Liver (tissue), 9 donors: Measurements from ENCODE around the gene ACTL7B. TPM values are rescaled to one million over a fixed set of nuclear protein-coding genes. Genes with fewer than 3 reads are reported as not detected.
"Not testable (repeated sequence)": the region's sequence is repeated elsewhere in the genome, so short reads cannot be mapped to it uniquely, and the experiment has no call there.

Experiments used
- DNase-seq: peaks from one replicate; pipeline ENCODE4 v3.0.0-alpha.2; 2017; ENCODE audit warnings: low spot score
- H3K27ac ChIP-seq, 2 donors: one replicate each; pipeline ENCODE4 v1.7.0; 2013; ENCODE audit warnings: inconsistent platforms in 2 of 2, low read length in 2 of 2, control low read depth in 1 of 2, low read depth in 1 of 2, mild to moderate bottlenecking in 1 of 2
- H3K27me3 ChIP-seq, 4 donors: one replicate each; pipeline versions ENCODE4 v1.6.1 to v1.7.0; 2013; ENCODE audit warnings: low read length in 3 of 4, inconsistent platforms in 1 of 4, mild to moderate bottlenecking in 1 of 4, moderate library complexity in 1 of 4; ENCODE audit not compliant: control insufficient read depth in 4 of 4, insufficient read depth in 4 of 4
- H3K36me3 ChIP-seq, 4 donors: one replicate each; pipeline versions ENCODE4 v1.6.1 to v1.7.0; 2013; ENCODE audit warnings: low read length in 3 of 4, mild to moderate bottlenecking in 3 of 4, low read depth in 1 of 4, moderate library complexity in 1 of 4; ENCODE audit not compliant: control insufficient read depth in 4 of 4, insufficient read depth in 3 of 4
- H3K4me1 ChIP-seq, 4 donors: one replicate each; pipeline versions ENCODE4 v1.6.1 to v1.7.0; 2013; ENCODE audit warnings: low read length in 3 of 4, mild to moderate bottlenecking in 3 of 4, moderate library complexity in 1 of 4; ENCODE audit not compliant: control insufficient read depth in 4 of 4, insufficient read depth in 4 of 4
- H3K4me3 ChIP-seq, 3 donors: one replicate each; pipeline versions ENCODE4 v1.6.1 to v1.7.0; 2013; ENCODE audit warnings: low read length in 3 of 3, control low read depth in 1 of 3, low read depth in 1 of 3, mild to moderate bottlenecking in 1 of 3
- H3K9ac ChIP-seq, 2 donors: one replicate each; pipeline ENCODE4 v1.7.0; 2013; ENCODE audit warnings: low read length in 2 of 2, mild to moderate bottlenecking in 2 of 2, moderate library complexity in 2 of 2, control low read depth in 1 of 2, low read depth in 1 of 2
- H3K9me3 ChIP-seq, 4 donors: one replicate each; pipeline versions ENCODE4 v1.6.1 to v1.7.0; 2013; ENCODE audit warnings: low read length in 3 of 4; ENCODE audit not compliant: control insufficient read depth in 4 of 4
- ATF3 ChIP-seq: IDR thresholded peaks from 2 replicates; pipeline ENCODE4 v1.6.1; 2016; ENCODE audit warnings: antibody characterized with exemption
- CTCF ChIP-seq: fragments of 150-350 bp; IDR thresholded peaks from 2 replicates; pipeline ENCODE4 v1.5.1; 2017; ENCODE audit warnings: improper control_type of control experiment, low read depth, low read length; ENCODE audit not compliant: missing input control
- EGR1 ChIP-seq, 2 donors: IDR thresholded peaks; 2 replicates each; pipeline ENCODE4 v1.6.1; 2016 to 2018; ENCODE audit warnings: antibody characterized with exemption in 2 of 2, low read depth in 2 of 2
- FOXA1 ChIP-seq: IDR thresholded peaks from 2 replicates; pipeline ENCODE4 v1.6.1; 2016; ENCODE audit warnings: antibody characterized with exemption
- FOXA2 ChIP-seq: IDR thresholded peaks from 2 replicates; pipeline ENCODE4 v1.6.1; 2016; ENCODE audit warnings: antibody characterized with exemption
- GABPA ChIP-seq, 2 donors: IDR thresholded peaks in 1 of 2; conservative IDR thresholded peaks in 1 of 2; 2 replicates each; pipeline ENCODE4 v1.6.1; 2016; ENCODE audit warnings: antibody characterized with exemption in 2 of 2, mild to moderate bottlenecking in 1 of 2, moderate library complexity in 1 of 2
- HNF4A ChIP-seq, 2 donors: conservative IDR thresholded peaks; 2 replicates each; pipeline ENCODE4 v1.6.1; 2016; ENCODE audit warnings: antibody characterized with exemption in 2 of 2, mild to moderate bottlenecking in 2 of 2
- HNF4G ChIP-seq: IDR thresholded peaks from 2 replicates; pipeline ENCODE4 v1.6.1; 2016; ENCODE audit warnings: antibody characterized with exemption
- JUND ChIP-seq, 2 donors: IDR thresholded peaks; 2 replicates each; pipeline ENCODE4 v1.6.1; 2016; ENCODE audit warnings: antibody characterized with exemption in 2 of 2
- RAD21 ChIP-seq, 2 donors: IDR thresholded peaks; 2 replicates each; pipeline ENCODE4 v1.6.1; 2016; ENCODE audit warnings: antibody characterized with exemption in 2 of 2, mild to moderate bottlenecking in 2 of 2
- RXRA ChIP-seq, 2 donors: IDR thresholded peaks; 2 replicates each; pipeline ENCODE4 v1.6.1; 2017 to 2018; ENCODE audit warnings: antibody characterized with exemption in 2 of 2, mild to moderate bottlenecking in 1 of 2
- SP1 ChIP-seq: IDR thresholded peaks from 2 replicates; pipeline ENCODE4 v1.6.1; 2018; ENCODE audit warnings: antibody characterized with exemption, mild to moderate bottlenecking
- TAF1 ChIP-seq: conservative IDR thresholded peaks from 2 replicates; pipeline ENCODE4 v1.6.1; 2016; ENCODE audit warnings: antibody characterized with exemption, mild to moderate bottlenecking
- YY1 ChIP-seq: IDR thresholded peaks from 2 replicates; pipeline ENCODE4 v1.6.1; 2016; ENCODE audit warnings: antibody characterized with exemption, mild to moderate bottlenecking
- WGBS: extraction: QIAGEN DNeasy Blood & Tissue Kit; methylation state at CpG from one replicate; pipeline ENCODE4 v1.1.7; 2013; 5-methylcytosine and 5-hydroxymethylcytosine counted together
- polyA plus RNA-seq, 2 donors: library from polyadenylated mRNA; stranded (reverse) in 1 of 2; unstranded in 1 of 2; fragments of 200-250 nt in 1 of 2; fragments of >200 nt in 1 of 2; fragmentation: Nextera tagmentation in 1 of 2; extraction: Ambion mirVana in 1 of 2; gene quantifications; one replicate each; pipeline versions ENCODE4 v1.2.1 to v1.2.3, GENCODE V29; 2013 to 2015
- total RNA-seq, 2 donors: library from RNA; depleted of rRNA; stranded (reverse); fragments of >200 nt; gene quantifications; one replicate each; pipeline ENCODE4 v1.2.3, GENCODE V29; 2014
- TF ChIP-seq, protein P1 (sequence below): IDR thresholded peaks from 2 replicates; pipeline ENCODE4 v1.6.1; 2016; ENCODE audit warnings: antibody characterized with exemption
- TF ChIP-seq, protein P2 (sequence below): IDR thresholded peaks from 2 replicates; pipeline ENCODE4 v1.6.1; 2016; ENCODE audit warnings: antibody characterized with exemption, mild to moderate bottlenecking
- donor health status: healthy.
- donor health status: healthy.
- donor health status: healthy.
- donor health status: healthy.
- donor health status: healthy.

ACTL7B gene
- total and polyA plus RNA-seq, 4 donors: 0.09 TPM; not detected in 3

DNA sequence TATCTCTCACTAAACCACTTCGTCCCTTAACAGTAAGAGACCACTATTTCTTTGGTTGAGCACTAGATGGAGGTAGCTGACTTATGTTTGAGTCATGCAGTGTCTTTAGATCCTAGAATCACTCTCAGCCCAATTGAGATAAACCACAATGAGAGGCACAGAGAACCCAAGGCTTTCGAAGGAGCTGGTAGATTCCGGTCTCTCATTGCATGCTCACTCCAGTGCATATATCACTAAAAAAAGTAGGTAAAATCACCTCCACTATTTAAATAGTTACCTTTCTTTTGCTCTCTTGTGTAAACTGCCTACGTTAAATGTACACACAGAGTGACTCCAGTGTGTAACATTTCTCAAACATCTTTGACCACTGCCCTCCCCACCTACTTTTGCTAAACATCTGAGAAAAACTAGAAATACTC is 33.9 kb upstream of the ACTL7B start:
- no peak overlapping the region for H3K9ac ChIP-seq
- WGBS: 78% methylated on average over 4 of the region's 4 CpGs
- H3K4me3 ChIP-seq: no peak overlapping the region
- no peak overlapping the region for H3K27ac ChIP-seq
- peaks cover 5 to 23% (median 14%) of the 10 kb centered on the region in 4 donors for H3K4me1 ChIP-seq
- TF ChIP-seq CTCF (peak; percentile 43), SP1 (no peak), YY1 (peak; percentile 13), RAD21 (IDR thresholded peaks at IDR 0.05) (peak; percentile 80 to 83)
- H3K9me3 ChIP-seq: no peaks in the 10 kb centered on the region
- no peak for DNase-seq
- H3K36me3 ChIP-seq: peaks cover 5 to 23% (median 15%) of the 10 kb centered on the region in 4 donors
- no peaks in the 10 kb centered on the region for H3K27me3 ChIP-seq

DNA sequence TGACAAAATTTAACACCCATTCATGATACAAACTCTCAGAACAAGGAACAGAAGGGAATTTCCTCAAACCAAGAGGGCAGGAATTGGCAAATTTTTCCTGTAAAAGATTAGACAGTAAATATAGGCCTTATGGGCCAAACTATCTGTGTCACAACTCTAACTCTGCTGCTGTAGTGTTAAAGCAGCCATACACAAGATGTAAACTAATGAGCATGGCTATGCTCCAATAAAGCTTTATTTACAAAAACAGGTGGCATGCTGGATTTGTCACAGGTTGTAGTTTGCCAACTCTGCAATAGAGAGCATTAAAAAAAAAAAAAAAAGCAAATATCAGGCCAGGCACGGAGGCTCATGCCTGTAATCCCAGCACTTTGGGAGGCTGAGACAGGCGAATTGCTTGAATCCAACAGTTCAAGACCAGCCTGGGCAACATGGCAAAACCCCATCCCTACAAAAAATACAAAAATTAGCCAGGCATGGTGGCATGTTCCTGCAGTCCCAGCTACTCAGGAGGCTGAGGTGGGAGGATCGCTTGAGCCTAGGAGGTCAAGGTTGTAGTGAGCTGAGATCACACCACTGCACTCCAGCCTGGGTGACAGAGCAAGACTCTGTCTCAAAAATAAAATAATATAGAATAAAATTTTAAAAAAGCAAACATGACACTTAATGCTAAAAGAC is 30.9 kb upstream of the ACTL7B start:
- H3K27me3 ChIP-seq, H3K9me3 ChIP-seq, H3K9ac ChIP-seq, DNase-seq, H3K4me3 ChIP-seq: not testable (repeated sequence)
- TF ChIP-seq FOXA1 (peak; percentile 57), HNF4A (conservative IDR thresholded peaks at IDR 0.05) (peak; percentile 22 to 39), YY1 (peak; percentile 13), RXRA (IDR thresholded peaks at IDR 0.05) (peak in 1 of 2 donors; percentile 55), JUND (IDR thresholded peaks at IDR 0.05) (peak in 1 of 2 donors; percentile 53), FOXA2 (peak; percentile 68), SP1 (peak; percentile 35)
- TF ChIP-seq, protein P1, sequence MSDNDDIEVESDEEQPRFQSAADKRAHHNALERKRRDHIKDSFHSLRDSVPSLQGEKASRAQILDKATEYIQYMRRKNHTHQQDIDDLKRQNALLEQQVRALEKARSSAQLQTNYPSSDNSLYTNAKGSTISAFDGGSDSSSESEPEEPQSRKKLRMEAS: peak; percentile 63
- peaks cover 2 to 18% (median 11%) of the 10 kb centered on the region in 4 donors for H3K4me1 ChIP-seq
- WGBS: 59% methylated on average over 3 of the region's 3 CpGs
- peaks cover 5 to 18% (median 13%) of the 10 kb centered on the region in 4 donors for H3K36me3 ChIP-seq
- peak overlapping the region; percentile 80 to 86 for H3K27ac ChIP-seq

GRCh38 chr9:108885643-108886348 is 30.0 kb upstream of the ACTL7B start:
- H3K27me3 ChIP-seq: no peaks in the 10 kb centered on the region
- H3K4me1 ChIP-seq: peaks cover 2 to 18% (median 11%) of the 10 kb centered on the region in 4 donors
- H3K36me3 ChIP-seq: peaks cover 3 to 12% (median 7%) of the 10 kb centered on the region in 4 donors
- H3K27ac ChIP-seq: peak overlapping the region; percentile 80 to 86
- no peaks in the 10 kb centered on the region for H3K9me3 ChIP-seq
- H3K9ac ChIP-seq: peak overlapping the region in 1 of 2 donors; percentile 42
- DNase-seq: peak; percentile 64
- no peak overlapping the region for H3K4me3 ChIP-seq
- 28% methylated on average over 1 of the region's 1 CpG for WGBS
- TF ChIP-seq TAF1 (no peak), EGR1 (IDR thresholded peaks at IDR 0.05; ENCODE audit: low read depth in 2 of 2) (peak; percentile 91 to 98), FOXA1 (peak; percentile 59), CTCF (no peak), ATF3 (peak; percentile 97), JUND (IDR thresholded peaks at IDR 0.05) (peak; percentile 99 to 100), RXRA (IDR thresholded peaks at IDR 0.05) (peak; percentile 88 to 94), YY1 (peak; percentile 29), GABPA (IDR thresholded peaks at IDR 0.05 in 1 of 2, conservative IDR thresholded peaks at IDR 0.05 in 1 of 2) (no peak), HNF4G (peak; percentile 47), SP1 (peak; percentile 92)
- TF ChIP-seq, protein P1: peak; percentile 79
- TF ChIP-seq, protein P2, sequence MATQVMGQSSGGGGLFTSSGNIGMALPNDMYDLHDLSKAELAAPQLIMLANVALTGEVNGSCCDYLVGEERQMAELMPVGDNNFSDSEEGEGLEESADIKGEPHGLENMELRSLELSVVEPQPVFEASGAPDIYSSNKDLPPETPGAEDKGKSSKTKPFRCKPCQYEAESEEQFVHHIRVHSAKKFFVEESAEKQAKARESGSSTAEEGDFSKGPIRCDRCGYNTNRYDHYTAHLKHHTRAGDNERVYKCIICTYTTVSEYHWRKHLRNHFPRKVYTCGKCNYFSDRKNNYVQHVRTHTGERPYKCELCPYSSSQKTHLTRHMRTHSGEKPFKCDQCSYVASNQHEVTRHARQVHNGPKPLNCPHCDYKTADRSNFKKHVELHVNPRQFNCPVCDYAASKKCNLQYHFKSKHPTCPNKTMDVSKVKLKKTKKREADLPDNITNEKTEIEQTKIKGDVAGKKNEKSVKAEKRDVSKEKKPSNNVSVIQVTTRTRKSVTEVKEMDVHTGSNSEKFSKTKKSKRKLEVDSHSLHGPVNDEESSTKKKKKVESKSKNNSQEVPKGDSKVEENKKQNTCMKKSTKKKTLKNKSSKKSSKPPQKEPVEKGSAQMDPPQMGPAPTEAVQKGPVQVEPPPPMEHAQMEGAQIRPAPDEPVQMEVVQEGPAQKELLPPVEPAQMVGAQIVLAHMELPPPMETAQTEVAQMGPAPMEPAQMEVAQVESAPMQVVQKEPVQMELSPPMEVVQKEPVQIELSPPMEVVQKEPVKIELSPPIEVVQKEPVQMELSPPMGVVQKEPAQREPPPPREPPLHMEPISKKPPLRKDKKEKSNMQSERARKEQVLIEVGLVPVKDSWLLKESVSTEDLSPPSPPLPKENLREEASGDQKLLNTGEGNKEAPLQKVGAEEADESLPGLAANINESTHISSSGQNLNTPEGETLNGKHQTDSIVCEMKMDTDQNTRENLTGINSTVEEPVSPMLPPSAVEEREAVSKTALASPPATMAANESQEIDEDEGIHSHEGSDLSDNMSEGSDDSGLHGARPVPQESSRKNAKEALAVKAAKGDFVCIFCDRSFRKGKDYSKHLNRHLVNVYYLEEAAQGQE: peak; percentile 52
